Measurements from ENCODE around the gene GATB.

DNA sequence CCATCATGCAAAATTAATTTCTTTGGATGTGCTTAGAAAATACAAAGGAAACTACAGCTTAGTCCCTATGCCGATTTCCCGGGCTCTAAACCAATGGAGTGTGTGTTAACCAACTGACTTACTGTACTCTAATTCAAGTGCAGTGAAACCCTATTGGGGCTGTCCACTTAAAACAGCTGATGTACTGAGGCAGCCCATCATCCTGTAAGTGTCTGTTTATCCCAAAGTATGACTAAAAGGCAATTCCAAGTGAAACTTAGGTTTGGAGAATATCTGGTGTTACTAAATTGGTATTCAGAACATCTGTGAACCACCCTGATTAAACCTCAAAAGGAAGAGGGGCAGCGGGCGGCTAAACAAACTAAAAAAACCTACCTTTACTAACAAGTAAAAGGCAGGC lies 79.7 kb downstream of the GATB start:
- TF ChIP-seq, protein P1, sequence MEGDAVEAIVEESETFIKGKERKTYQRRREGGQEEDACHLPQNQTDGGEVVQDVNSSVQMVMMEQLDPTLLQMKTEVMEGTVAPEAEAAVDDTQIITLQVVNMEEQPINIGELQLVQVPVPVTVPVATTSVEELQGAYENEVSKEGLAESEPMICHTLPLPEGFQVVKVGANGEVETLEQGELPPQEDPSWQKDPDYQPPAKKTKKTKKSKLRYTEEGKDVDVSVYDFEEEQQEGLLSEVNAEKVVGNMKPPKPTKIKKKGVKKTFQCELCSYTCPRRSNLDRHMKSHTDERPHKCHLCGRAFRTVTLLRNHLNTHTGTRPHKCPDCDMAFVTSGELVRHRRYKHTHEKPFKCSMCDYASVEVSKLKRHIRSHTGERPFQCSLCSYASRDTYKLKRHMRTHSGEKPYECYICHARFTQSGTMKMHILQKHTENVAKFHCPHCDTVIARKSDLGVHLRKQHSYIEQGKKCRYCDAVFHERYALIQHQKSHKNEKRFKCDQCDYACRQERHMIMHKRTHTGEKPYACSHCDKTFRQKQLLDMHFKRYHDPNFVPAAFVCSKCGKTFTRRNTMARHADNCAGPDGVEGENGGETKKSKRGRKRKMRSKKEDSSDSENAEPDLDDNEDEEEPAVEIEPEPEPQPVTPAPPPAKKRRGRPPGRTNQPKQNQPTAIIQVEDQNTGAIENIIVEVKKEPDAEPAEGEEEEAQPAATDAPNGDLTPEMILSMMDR (conservative IDR thresholded peaks at IDR 0.05), result no peak
- TF ChIP-seq ZFX (IDR thresholded peaks at IDR 0.05), result no peak

All from C4-2B (cell line).